Measurements from ENCODE around the gene FAM20A.

The FAM20A gene

GRCh38 chr17:68489919-68490318 is 111.2 kb downstream of the FAM20A start:
- no peak for DNase-seq

Measured in islet precursor cell (in vitro differentiated cells).